ENCODE measurements around the gene BSN. TPM values are rescaled to one million over a fixed set of nuclear protein-coding genes. Genes with fewer than 3 reads are reported as not detected.

Gene BSN
- total RNA-seq, 2 experiments from 2014 or later, result 0.08 to 0.11 TPM

- Histone ChIP-seq H3K4me1 (ENCODE audit: insufficient read depth, low read length) (no peaks in the 10 kb centered on the region), H3K36me3 (ENCODE audit: insufficient read depth, low read length) (no peaks in the 10 kb centered on the region), H3K9me3 (ENCODE audit: control insufficient read depth in 1 of 2, insufficient read depth in 1 of 2, low read length in 2 of 2) (no peaks in the 10 kb centered on the region), H3K27me3 (ENCODE audit: control insufficient read depth in 1 of 2, insufficient read depth in 2 of 2, low read length in 2 of 2) (peaks cover 0 to 7% of the 10 kb centered on the region in 2 experiments), H3K4me3 (ENCODE audit: low read length) (no peak overlapping the region), H3K27ac (ENCODE audit: low read depth in 1 of 2, low read length in 2 of 2) (no peak overlapping the region)
- no peaks in the 10 kb centered on the region for H3K9me3 Mint-ChIP-seq
- ATAC-seq (ENCODE audit: poor library complexity) (no peak), DNase-seq (no peak)
- intact Hi-C loops (cut with DNase I, micrococcal nuclease), result no loop called here
- TF ChIP-seq CTCF (IDR thresholded peaks at IDR 0.05), result no peak
- CTCF ChIA-PET, result no interaction called here
- H3K4me3 Mint-ChIP-seq, result no peak overlapping the region
- no peaks in the 10 kb centered on the region for H3K36me3 Mint-ChIP-seq (ENCODE audit: low read depth)
- POLR2A ChIA-PET, result no interaction called here
- no peaks in the 10 kb centered on the region for H3K27me3 Mint-ChIP-seq
- no peak overlapping the region for H3K27ac Mint-ChIP-seq
- no peaks in the 10 kb centered on the region for H3K4me1 Mint-ChIP-seq (ENCODE audit: low read depth)
Observed at GRCh38 chr3:49652218-49652902, 98.1 kb downstream of the BSN start.

DNA sequence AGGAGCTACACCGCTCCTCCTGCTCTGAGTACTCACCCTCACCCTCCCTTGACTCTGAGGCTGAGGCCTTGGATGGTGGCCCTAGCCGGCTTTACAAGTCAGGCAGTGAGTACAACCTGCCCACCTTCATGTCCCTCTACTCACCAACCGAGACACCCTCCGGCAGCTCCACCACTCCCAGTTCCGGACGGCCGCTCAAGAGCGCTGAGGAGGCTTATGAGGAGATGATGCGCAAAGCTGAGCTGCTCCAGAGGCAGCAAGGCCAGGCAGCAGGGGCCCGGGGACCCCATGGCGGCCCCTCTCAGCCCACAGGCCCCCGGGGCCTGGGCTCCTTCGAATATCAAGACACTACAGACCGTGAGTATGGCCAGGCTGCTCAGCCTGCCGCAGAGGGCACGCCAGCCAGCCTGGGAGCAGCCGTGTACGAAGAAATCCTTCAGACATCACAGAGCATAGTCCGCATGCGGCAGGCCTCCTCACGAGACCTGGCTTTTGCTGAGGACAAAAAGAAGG lies 98.7 kb downstream of the BSN start:
- CTCF ChIA-PET, result no interaction called here
- no peak overlapping the region for H3K4me3 ChIP-seq (ENCODE audit: low read length)
- POLR2A ChIA-PET, result no interaction called here

GRCh38 chr3:49653621-49654020 lies 99.3 kb downstream of the BSN start:
- no peaks in the 10 kb centered on the region for H3K4me1 ChIP-seq (ENCODE audit: insufficient read depth, low read length)
- no peaks in the 10 kb centered on the region for H3K36me3 ChIP-seq (ENCODE audit: insufficient read depth, low read length)
- no peaks in the 10 kb centered on the region for H3K9me3 ChIP-seq (ENCODE audit: control insufficient read depth in 1 of 2, insufficient read depth in 1 of 2, low read length in 2 of 2)
- H3K4me3 ChIP-seq (ENCODE audit: low read length), result no peak overlapping the region
- ATAC-seq (ENCODE audit: poor library complexity) (no peak), DNase-seq (no peak)
- H3K27me3 Mint-ChIP-seq, result peaks cover 5% of the 10 kb centered on the region
- intact Hi-C loops (cut with DNase I, micrococcal nuclease), result no loop called here
- TF ChIP-seq CTCF (IDR thresholded peaks at IDR 0.05), result no peak
- peaks cover 0 to 7% of the 10 kb centered on the region in 2 experiments for H3K27me3 ChIP-seq (ENCODE audit: control insufficient read depth in 1 of 2, insufficient read depth in 2 of 2, low read length in 2 of 2)
- no peaks in the 10 kb centered on the region for H3K4me1 Mint-ChIP-seq (ENCODE audit: low read depth)
- no peak overlapping the region for H3K27ac Mint-ChIP-seq
- H3K9me3 Mint-ChIP-seq, result no peaks in the 10 kb centered on the region
- H3K36me3 Mint-ChIP-seq (ENCODE audit: low read depth), result no peaks in the 10 kb centered on the region
- ChIA-PET POLR2A (no interaction called here), CTCF (no interaction called here)
- no peak overlapping the region for H3K4me3 Mint-ChIP-seq
- no peak overlapping the region for H3K27ac ChIP-seq (ENCODE audit: low read depth in 1 of 2, low read length in 2 of 2)

More for the DNA sequence above, 98.7 kb downstream of the BSN start:
- Mint-ChIP-seq H3K27ac (no peak overlapping the region), H3K4me1 (ENCODE audit: low read depth) (no peaks in the 10 kb centered on the region), H3K4me3 (no peak overlapping the region), H3K9me3 (no peaks in the 10 kb centered on the region), H3K27me3 (no peaks in the 10 kb centered on the region), H3K36me3 (ENCODE audit: low read depth) (no peaks in the 10 kb centered on the region)
- no peak for ATAC-seq (ENCODE audit: poor library complexity)
- intact Hi-C loops (cut with DNase I, micrococcal nuclease), result no loop called here
- DNase-seq, result no peak
- H3K4me1 ChIP-seq (ENCODE audit: insufficient read depth, low read length), result no peaks in the 10 kb centered on the region
- TF ChIP-seq CTCF (IDR thresholded peaks at IDR 0.05), result no peak
- peaks cover 0 to 7% of the 10 kb centered on the region in 2 experiments for H3K27me3 ChIP-seq (ENCODE audit: control insufficient read depth in 1 of 2, insufficient read depth in 2 of 2, low read length in 2 of 2)
- H3K27ac ChIP-seq (ENCODE audit: low read depth in 1 of 2, low read length in 2 of 2), result no peak overlapping the region
- no peaks in the 10 kb centered on the region for H3K36me3 ChIP-seq (ENCODE audit: insufficient read depth, low read length)
- H3K9me3 ChIP-seq (ENCODE audit: control insufficient read depth in 1 of 2, insufficient read depth in 1 of 2, low read length in 2 of 2), result no peaks in the 10 kb centered on the region

Measured in CD4-positive, alpha-beta T cell (primary cell).